HG03045 (cell line): ENCODE data around the gene LCN1.
"Not testable (repeated sequence)": the region's sequence is repeated elsewhere in the genome, so short reads cannot be mapped to it uniquely, and the experiment has no call there.

ENCODE experiments used
- ATAC-seq: cut with Tn5 transposase; IDR thresholded peaks from one replicate; pipeline ENCODE4 v1.9.1; 2021; ENCODE audit warnings: mild to moderate bottlenecking, moderate library complexity; ENCODE audit not compliant: unreplicated experiment

The LCN1 gene

GRCh38 chr9:135522137-135522877 lies 1.1 kb downstream of the LCN1 start:
- no peak for ATAC-seq

- ATAC-seq, result no peak
Observed at GRCh38 chr9:135522931-135523330, 1.7 kb downstream of the LCN1 start.

GRCh38 chr9:135523521-135524129 lies 2.4 kb downstream of the LCN1 start:
- ATAC-seq, result no peak

GRCh38 chr9:135524130-135524861 lies 3.1 kb downstream of the LCN1 start:
- ATAC-seq, result no peak

- no peak for ATAC-seq
Observed at GRCh38 chr9:135525241-135526088, 4.2 kb downstream of the LCN1 start.

- ATAC-seq, result no peak
Observed at GRCh38 chr9:135526089-135526729, 5.0 kb downstream of the LCN1 start.

- no peak for ATAC-seq
Observed at GRCh38 chr9:135526730-135527571, 5.7 kb downstream of the LCN1 start.

GRCh38 chr9:135528842-135529435 lies 7.7 kb downstream of the LCN1 start:
- ATAC-seq, result not testable (repeated sequence)

GRCh38 chr9:135530146-135530545 lies 8.9 kb downstream of the LCN1 start:
- ATAC-seq, result no peak

GRCh38 chr9:135531096-135531495 lies 9.9 kb downstream of the LCN1 start:
- no peak for ATAC-seq

- no peak for ATAC-seq
Observed at GRCh38 chr9:135533113-135533512, 11.9 kb downstream of the LCN1 start.

GRCh38 chr9:135533674-135534073 lies 12.4 kb downstream of the LCN1 start:
- no peak for ATAC-seq

- ATAC-seq, result not testable (repeated sequence)
Observed at GRCh38 chr9:135534192-135534711, 13.0 kb downstream of the LCN1 start.

- ATAC-seq, result not testable (repeated sequence)
Observed at GRCh38 chr9:135534826-135535225, 13.6 kb downstream of the LCN1 start.

GRCh38 chr9:135535631-135536030 lies 14.4 kb downstream of the LCN1 start:
- ATAC-seq, result not testable (repeated sequence)

GRCh38 chr9:135536216-135536615 lies 15.0 kb downstream of the LCN1 start:
- ATAC-seq, result no peak

GRCh38 chr9:135543262-135543894 lies 22.1 kb downstream of the LCN1 start:
- not testable (repeated sequence) for ATAC-seq

- ATAC-seq, result no peak
Observed at GRCh38 chr9:135544981-135545635, 23.9 kb downstream of the LCN1 start.
